Activated CD4-positive, alpha-beta T cell treated with anti-CD3 and anti-CD28 coated beads, Interleukin-2, amount 50 U/mL, for 48 hours (primary cell): ENCODE measurements around the gene RPL38.
A peak's percentile ranks its signal among the peaks of the same experiment; 100 is the strongest.
"Not testable (repeated sequence)": the region's sequence is repeated elsewhere in the genome, so short reads cannot be mapped to it uniquely, and the experiment has no call there.

Experiments
- DNase-seq, 2 experiments: peaks; one replicate each; pipeline ENCODE4 v3.0.0-alpha.2; 2020

RPL38 gene

DNA sequence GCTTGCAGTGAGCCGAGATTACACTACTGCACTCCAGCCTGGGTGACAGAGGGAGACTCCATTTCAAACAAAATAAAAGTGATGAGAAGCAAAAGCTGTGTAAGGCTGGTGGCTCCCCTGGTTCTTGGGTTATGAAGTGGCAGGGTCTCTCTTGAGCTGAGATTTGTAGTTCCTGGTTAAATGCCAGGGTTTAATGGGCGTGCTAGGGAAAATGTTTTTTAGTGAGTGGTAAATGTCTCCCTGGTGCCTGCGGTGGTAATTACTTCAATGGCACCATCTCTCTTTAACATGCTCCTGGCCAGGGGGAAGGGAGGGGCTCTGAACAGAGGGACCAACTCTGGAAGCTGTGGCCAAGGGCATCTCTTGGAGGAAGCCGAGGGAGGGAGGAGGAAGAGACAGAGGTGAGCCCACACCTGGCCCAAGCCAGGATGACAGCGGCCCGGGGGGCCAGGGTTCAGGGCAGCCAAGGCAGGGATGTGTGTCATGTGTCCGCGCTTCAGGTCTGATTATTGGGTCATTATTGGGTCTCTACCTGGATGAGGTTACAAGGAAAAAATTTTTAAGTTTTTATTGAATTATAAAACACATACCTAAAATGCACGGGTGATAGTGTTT, 17.8 kb upstream of the RPL38 start:
- no peak for DNase-seq

DNA sequence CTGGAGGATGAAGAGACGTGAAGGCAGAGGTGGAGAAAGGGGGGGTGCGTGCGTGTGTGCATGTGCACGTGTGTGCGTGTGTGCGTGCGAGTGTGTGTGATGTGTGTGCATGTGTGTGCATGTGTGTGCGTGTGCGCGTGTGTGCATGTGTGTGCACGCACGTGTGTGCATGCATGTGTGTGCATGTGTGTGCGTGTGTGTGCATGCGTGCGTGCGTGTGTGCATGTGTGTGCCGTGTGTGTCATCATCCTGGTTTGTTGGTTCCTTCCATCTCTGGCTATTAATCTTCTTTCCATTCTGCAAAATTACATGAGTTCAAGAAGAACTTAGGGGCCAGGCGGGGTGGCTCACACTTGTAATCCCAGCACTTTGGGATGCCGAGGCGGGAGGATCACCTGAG, 17.0 kb upstream of the RPL38 start:
- DNase-seq, result no peak

- no peak for DNase-seq
Measured at GRCh38 chr17:74187761-74188160, 15.7 kb upstream of the RPL38 start.

GRCh38 chr17:74188687-74189086, 14.8 kb upstream of the RPL38 start:
- DNase-seq, result not testable (repeated sequence)

DNA sequence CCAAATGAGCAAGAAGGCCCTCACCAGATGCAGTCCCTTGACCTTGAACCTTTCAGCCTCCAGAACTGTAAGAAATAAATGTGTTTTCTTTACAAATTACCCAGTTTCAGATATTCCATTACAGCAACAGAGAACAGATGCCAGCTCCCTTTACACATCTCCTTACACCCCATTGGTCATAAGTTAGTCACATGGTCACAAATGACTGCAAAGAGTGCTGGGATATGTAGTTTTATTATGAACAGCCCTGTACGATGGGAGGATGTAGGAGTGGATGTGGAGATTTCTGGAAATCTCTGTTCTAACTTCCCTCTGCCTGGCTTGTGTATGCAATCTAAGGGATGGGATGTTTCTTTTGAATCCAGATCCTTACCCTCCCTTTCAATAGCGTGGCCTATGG, 13.3 kb upstream of the RPL38 start:
- DNase-seq, result no peak

GRCh38 chr17:74190807-74191406, 12.6 kb upstream of the RPL38 start:
- no peak for DNase-seq

- no peak for DNase-seq
Measured at GRCh38 chr17:74192950-74193781, 10.3 kb upstream of the RPL38 start.

DNA sequence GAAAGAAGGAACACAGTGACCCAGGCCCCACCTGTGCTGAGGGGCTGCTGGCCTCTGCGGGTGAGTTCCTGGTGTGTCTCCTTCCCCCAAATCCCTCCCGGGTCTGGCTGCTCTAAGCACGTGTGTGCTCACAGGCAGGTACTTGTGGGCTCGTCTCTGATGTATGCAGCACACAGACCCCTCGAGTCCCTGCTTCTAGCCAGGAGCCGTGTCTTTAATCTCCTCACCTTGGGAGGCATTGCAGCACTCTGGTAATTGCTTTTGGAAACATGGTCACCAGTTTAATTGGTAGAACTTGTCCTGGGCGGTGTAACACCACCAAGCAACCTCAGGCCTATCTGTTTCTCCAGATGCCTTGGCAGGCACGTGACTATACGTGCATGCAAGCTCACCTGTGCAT, 8.8 kb upstream of the RPL38 start:
- DNase-seq, result no peak

DNA sequence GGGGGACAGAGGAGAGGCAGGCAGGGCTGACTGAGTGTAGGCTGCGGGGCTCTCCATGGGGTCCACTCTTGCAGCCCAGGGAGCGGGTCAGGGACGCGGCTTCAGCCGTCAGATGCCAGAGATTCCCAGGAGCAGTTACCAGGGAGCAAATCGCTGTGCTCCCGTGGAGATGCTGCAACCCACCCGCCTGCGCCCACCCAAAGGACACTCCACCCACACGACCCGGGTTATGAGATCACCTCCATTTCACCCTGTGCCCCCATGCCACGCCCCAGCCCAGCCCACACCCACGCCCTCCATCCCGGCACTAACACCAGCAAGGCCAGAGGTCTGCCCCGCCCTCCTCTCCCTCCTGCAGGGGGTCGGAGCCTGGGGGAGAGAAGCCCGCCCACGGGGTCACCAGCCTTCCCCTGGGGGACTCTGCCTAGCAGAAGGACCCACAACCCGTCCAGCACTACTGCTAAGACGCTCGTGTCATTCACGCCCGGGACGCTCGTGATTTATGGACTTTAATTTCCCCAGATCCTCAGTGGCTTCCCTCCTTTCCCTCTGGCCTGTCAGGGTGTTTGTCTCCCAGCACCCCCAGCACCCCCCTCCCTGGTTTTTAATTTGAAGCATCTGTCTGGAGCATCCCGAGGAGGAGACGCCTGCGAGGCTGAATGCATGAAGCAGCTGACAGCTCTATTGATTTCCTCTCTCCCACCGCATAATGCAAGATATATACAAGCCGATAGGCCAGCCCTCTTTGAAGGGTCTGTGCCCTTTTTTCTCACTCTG, 6.7 kb upstream of the RPL38 start:
- no peak for DNase-seq

- DNase-seq, result no peak
Measured at GRCh38 chr17:74197801-74198200, 5.7 kb upstream of the RPL38 start.

DNA sequence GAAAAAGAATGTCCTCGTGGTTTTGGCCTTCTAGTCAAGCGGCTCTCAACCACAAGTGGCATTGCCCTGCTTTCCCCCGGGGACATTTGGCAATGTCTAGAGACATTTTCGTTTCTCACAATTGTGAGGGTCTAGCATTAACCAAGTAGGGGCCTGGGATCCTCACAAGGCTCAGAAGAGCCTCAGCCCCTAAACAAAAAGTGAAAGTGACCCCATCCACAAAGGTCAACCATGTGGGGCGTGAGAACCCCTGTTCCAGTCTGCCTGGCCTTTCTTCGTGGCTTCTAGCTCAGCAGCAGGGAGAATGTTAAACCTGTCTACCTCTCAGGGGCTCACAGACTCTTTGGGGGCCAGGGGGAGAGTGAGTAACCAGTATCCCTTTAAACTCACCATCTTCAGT, 4.8 kb upstream of the RPL38 start:
- no peak for DNase-seq

- peak; percentile 72 to 76 for DNase-seq
Measured at GRCh38 chr17:74199306-74200092, 4.0 kb upstream of the RPL38 start.

DNA sequence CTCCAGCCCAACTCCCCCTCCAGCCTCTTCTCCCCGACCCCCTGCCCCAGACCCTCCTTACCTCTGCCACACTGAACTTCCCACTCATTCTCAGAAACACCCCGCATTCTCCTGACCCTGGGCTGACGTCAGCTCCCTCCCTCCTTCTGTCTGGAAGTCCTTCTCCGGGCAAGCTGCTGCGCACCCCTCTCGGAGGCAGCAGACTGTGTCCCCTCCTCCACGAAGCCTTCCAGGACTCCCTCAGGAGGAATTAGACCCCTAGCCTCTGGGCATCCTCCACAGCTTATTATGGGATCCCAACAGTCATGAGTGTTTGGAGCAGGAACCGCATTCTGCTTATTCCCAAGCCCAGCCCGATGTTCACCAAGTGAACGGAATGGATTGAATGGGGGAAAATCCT, 3.4 kb upstream of the RPL38 start:
- DNase-seq, result no peak

GRCh38 chr17:74201250-74201649, 2.2 kb upstream of the RPL38 start:
- no peak for DNase-seq

- DNase-seq, result no peak
Measured at GRCh38 chr17:74201948-74202347, 1.5 kb upstream of the RPL38 start.

DNA sequence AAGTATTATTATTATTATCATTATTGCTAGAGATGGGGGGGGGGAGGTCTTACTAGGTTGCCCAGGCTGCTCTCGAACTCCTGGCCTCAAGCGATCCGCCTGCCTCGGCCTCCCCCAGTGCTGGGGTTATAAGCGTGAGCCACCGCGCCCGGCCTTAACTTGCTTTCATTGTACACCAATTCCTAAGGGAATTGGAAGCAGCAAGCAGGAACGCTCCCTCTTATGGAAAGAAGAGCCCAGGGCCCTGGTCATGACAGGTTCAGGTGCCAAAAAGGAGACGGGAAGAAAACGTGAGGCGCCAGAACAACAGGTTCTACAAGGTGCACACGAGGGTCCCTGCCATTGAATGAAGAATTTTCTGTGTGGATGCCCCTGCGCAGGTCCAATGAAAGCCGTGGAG, 540 bp upstream of the RPL38 start:
- DNase-seq, result no peak

GRCh38 chr17:74204474-74204873, 996 bp downstream of the RPL38 start:
- no peak for DNase-seq

DNA sequence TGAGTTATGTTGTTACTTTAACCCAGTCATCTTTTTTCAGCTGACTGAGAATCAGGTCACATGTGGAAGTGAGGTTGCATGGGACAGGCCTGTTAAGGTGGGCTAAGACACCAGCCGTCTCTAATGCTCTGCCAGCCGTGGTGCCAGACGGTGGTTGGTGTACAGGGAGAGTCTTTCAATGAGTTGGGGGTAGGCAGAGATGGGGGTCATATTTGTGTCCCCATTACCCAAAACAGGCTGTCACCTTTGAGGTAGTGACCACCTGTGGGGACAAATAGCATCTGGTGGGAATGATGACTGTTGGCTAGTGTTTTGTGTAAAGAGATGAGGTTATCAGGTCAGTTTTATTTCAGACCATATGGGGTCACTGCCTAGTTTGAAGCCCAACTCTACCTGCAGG, 1.8 kb downstream of the RPL38 start:
- DNase-seq, result no peak

- no peak for DNase-seq
Measured at GRCh38 chr17:74206332-74206818, 2.9 kb downstream of the RPL38 start.

- DNase-seq, result peak; percentile 81 to 85
Measured at GRCh38 chr17:74210191-74211140, 7.0 kb downstream of the RPL38 start.
